Kidney tubule cell (primary cell): Measurements from ENCODE around the gene ZFHX3.
"Not testable (repeated sequence)": the region's sequence is repeated elsewhere in the genome, so short reads cannot be mapped to it uniquely, and the experiment has no call there.

ENCODE experiments used
- DNase-seq: peaks from one replicate; pipeline ENCODE4 v3.0.0-alpha.2; 2018; ENCODE audit warnings: low spot score

Gene ZFHX3, protein sequence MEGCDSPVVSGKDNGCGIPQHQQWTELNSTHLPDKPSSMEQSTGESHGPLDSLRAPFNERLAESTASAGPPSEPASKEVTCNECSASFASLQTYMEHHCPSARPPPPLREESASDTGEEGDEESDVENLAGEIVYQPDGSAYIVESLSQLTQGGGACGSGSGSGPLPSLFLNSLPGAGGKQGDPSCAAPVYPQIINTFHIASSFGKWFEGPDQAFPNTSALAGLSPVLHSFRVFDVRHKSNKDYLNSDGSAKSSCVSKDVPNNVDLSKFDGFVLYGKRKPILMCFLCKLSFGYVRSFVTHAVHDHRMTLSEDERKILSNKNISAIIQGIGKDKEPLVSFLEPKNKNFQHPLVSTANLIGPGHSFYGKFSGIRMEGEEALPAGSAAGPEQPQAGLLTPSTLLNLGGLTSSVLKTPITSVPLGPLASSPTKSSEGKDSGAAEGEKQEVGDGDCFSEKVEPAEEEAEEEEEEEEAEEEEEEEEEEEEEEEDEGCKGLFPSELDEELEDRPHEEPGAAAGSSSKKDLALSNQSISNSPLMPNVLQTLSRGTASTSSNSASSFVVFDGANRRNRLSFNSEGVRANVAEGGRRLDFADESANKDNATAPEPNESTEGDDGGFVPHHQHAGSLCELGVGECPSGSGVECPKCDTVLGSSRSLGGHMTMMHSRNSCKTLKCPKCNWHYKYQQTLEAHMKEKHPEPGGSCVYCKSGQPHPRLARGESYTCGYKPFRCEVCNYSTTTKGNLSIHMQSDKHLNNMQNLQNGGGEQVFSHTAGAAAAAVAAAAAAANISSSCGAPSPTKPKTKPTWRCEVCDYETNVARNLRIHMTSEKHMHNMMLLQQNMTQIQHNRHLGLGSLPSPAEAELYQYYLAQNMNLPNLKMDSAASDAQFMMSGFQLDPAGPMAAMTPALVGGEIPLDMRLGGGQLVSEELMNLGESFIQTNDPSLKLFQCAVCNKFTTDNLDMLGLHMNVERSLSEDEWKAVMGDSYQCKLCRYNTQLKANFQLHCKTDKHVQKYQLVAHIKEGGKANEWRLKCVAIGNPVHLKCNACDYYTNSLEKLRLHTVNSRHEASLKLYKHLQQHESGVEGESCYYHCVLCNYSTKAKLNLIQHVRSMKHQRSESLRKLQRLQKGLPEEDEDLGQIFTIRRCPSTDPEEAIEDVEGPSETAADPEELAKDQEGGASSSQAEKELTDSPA (N-terminal part only)

DNA sequence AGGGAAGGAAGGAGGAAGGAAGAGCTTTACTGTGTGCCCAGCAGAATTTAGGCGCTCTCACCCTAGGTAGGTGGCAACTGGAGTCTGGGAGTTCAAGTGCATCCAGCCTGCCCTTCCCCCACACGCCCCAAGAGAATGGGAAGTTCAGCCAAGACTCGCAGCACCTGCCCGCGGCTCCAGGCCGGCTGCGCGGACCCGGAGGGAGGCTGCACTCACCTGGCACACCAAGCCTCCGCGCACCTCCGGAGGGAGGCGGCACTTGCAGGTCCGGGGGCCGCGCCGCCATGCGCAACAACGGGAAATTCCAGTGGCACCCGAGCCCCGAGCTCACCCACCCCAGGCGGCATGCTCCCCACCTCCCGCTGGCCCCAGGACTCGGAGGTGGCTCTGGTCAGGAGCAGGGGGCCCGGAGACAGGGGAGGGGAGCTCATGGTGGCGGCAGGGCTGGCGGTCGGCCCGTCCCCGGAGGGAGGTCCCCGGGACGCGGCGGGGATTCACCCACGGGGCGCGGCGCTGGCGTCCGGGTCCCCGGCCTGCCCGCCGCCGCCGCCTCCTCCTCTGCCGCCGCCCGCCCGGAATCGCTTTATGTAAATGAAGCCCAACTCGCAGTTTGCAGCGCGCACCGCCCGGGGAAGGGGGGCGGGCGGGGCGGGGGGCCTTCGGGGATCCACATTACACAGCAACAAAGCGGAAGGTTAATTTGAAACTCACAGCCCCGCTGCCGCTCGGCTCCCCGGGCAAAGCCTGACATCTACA is at the start of gene ZFHX3:
Gene ZFHX3 (minus strand): TSS at position 593 of the 756 bp plus-strand sequence. CDS start 87,983 bp downstream, outside the sequence.
- peak; percentile 85 for DNase-seq

- no peak for DNase-seq
Measured at GRCh38 chr16:73096510-73096909, 48.6 kb upstream of the ZFHX3 start.

- no peak for DNase-seq
Measured at GRCh38 chr16:73095885-73096421, 48.0 kb upstream of the ZFHX3 start.

DNA sequence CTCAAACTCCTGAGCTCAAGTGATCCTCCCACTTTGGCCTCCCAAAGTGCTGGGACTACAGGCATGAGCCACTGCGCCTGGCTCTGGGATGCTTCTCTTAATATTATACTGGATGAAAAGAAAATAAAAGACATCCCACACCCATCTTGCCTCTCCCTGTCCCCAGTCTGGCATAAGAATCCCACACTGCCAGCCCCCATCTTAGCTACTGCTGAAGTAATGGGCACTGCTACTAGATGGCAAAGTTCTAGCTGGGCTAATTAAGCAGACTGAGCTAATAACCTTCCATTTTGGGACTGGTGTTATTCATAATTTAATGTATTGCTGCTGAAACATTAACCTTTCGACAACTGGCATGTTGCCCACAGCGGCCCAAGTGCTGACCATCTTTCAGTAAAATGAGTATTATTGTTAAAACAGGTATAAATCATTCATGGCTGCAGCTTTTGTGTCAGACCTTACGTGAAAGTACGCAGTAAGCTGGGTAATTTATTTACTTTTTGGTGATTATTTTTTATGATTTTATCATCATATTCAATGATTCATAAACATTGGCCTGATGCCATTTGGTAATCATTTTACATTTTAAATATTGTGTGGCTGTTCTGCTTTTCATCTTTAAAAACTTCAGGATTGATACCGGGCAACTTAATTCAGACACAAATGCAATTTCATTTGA is 47.4 kb upstream of the ZFHX3 start:
- no peak for DNase-seq

DNA sequence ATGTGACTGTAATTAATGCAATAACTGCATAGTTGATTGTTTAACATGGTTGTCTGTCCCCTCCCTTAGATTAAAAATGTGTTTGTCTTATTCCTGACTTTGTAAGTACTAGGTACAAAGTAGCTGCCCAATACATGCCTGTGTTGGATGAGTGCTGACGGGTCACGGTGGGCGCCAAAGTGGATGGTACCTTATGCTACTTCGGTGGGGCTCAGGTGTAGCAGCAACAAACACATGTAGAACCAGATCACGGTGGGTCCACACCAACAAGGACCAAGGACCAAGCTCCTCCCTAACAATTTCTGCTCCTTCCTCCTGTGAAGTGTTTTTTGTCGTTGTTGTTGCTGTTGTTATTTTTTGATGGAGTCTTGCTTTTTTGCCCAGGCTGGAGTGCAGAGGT is 46.4 kb upstream of the ZFHX3 start:
- DNase-seq: no peak

DNA sequence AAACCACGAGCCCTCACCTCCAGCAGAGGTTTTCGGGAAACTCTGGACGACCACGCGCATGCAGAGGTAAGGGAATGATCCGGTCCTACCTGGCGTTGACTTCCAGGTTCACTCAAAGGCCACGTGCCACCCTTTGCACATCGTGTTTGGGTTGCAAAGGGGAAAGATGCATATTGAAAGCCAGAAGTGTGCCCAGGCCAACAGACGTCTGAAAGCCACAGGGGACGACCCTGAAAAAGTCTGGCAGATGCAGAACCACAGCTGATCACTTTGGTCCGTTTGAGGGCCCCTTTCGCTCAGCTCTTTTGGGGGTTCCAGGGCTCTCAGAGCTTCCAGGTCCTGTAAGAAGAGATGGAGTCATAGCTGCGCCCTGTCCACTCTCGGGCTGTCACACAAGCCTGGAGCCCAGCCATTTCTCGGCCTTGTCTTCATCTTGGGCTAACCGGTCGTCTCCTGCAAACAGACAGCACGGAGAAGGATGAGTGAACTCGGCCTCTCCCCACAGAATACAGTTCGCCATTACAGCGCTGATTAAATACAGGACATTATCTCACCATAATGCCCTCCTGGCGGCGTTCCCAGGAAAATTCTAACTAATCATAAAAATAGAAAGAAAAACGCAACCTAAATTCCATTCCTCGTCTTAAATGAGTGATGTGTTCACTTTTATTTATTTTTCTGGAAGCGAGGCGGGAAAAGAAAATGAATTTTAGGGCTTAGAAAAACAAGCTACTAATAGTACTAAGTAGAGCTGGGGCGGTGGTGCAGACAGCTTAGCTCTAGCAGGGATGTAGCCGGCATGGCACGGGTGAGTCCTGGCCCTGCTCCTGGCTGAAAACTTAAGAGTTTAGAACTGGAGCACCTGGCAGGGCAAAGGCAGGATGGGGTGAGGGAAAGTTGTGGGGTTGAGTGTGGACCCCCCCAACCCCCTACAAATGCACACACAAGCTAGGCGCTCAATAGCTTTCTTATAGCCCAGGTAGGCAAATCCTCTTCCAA is 45.5 kb upstream of the ZFHX3 start:
- no peak for DNase-seq

DNA sequence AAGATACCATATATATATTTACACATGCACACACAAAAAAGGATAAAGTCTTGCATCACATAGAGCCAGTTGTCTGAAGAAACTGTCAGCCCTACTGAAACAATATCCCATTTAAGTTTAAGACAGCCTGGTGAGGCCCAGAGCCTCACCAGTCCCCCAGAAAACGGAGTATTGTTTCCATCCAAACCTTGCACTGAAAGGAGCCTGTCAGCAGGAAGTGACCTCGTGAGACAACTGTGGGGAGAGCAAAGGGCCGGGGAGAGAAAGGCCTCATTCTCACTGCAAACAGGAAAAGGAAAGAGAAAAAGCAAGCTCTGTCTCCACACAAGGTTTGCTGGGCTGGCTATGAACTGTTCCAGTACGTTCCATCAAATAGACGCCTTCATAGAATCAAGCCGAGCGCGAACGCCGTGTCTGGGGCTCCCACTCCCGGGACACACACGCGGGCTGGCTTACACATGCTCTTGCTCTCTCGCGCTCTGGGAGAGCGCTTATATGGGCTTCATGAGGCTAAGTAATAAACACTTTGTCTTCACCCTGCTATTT is 44.4 kb upstream of the ZFHX3 start:
- no peak for DNase-seq

DNA sequence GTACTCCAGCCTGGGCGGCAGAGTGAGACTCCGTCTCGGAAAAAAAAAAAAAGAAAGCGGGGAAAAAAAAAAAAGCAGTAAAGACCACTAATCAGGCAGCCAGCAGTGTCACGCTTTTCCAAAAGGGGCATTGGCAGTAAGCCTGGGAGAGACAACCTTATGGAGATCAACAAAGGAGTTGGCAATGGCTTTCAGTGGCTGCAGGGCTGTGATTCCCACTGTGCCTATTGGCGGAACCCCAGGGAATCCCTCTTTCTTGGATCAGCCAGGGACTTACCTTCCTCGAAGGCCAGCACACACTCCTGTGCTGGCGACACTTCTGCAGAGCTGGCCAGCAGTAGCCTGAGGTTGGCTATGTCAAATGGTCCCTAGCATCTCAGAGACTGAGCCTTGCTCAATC is 43.2 kb upstream of the ZFHX3 start:
- no peak for DNase-seq

DNA sequence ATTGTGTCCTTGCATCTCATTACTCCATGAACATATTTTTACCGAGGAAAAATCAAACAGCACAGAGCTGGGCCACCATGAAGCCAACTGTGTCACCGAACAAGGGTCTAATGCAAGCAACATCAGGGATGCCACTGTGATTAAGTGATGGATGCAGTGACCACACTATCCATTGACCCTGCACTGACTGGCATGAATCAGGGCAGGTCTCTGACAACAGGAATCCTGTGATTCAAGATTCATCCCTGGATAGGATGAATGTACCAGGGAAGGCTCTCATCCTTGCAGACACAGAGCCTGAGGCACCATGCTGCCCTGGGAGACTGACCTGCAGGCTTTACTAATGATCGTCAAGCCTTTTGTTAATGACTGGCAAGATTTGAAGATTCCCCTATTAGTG is 41.5 kb upstream of the ZFHX3 start:
- DNase-seq: peak; percentile 43

DNA sequence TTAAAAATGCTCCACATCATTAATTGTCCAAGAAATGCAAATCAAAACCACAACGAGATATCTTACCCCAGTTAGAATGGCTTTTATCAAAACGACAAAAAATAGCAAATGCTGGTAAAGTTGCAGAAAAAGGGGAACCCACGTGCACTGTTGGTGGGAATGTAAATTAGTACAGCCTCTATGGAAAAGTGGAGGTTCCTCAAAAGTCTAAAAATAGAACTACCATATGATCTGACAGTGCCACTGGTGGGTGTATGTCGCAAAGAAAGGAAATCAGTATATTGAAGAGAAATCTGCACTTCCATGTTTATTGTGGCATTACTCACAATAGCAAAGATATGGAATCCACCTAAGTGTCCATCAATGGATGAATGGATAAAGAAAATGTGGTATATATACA is 38.2 kb upstream of the ZFHX3 start:
- no peak for DNase-seq

- DNase-seq: peak; percentile 69
Measured at GRCh38 chr16:73083271-73083670, 35.3 kb upstream of the ZFHX3 start.

GRCh38 chr16:73082634-73083051 is 34.7 kb upstream of the ZFHX3 start:
- peak; percentile 94 for DNase-seq

DNA sequence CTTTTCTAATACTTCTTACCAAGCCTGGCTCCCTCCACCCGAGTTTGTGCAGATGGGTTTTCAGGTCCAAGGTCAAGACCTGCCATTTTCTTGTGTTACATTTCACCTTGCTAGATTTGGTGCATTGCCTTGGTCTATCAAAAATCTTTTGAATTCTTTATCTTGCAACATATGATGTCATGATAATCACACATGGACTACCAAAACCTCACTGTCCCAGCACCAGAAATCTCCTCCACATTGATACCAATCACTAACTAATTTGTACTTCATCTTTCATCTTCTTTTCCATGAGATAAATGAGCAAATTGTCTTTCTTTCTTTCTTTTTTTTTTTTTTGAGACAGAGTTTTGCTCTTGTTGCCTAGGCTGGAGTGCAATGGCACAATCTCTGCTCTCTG is 33.0 kb upstream of the ZFHX3 start:
- DNase-seq: no peak

DNA sequence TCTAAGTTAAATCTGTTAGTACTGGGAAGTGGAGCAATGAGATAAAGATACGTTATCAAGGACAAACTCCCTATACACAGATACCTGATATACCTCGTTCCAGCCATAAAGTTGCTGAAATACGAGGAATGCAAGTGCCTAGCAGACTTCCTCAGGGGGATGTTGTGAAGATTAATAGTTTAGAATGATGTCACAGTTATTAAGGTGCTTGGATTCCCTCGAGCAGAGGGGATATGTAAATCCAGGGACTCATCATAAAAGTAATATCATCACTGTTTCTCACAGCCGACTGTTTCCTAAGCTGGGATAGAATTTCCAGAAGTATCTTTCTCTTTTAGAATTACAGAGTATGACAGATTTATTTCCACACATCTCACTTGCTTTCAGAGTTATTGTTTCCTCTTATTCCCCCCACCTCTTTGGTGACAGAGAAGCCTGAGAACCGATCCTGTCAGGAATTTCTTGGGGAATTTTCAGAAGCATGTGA is 28.4 kb upstream of the ZFHX3 start:
- DNase-seq: no peak

GRCh38 chr16:73074382-73074781 is 26.5 kb upstream of the ZFHX3 start:
- no peak for DNase-seq

GRCh38 chr16:73072051-73072450 is 24.1 kb upstream of the ZFHX3 start:
- DNase-seq: not testable (repeated sequence)

DNA sequence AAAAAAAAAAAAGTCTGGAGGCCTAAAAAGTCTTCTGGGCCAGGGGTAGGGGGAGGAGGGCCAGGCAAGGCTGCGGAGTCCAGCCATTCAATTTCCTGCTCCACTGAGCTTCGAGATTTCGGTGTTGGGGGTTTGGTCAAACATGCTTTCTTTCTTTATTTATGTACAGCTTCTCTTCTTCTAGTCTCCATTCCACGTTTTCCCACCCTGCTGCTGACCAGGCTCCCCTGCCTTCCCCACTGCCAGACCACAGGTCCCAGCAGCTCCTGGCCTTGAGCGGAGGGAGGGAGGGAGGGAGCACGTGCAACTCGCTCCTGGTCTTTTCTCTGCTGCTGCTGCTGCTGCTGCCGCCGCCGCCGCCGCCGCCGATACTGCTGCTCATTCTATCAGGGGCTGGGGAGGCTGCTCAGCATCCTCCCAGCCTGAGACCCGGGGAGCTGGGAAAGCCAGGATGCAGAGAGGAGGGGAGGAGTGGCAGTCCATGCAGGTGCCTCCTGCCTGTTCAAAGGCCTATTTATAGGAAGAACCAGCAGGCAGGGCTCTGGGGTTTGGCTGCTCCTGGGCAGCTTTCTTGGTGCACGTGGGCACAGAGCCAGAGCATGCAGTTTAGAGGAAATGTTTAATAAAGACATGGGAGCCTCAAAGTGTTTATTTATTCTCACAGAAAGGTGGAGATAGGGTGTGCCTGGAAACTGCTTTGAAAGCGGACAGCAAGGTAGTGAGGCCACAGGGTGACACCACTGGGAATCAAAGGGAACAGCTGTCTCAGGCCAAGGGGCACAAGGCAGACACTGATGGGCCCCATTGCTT is 23.4 kb upstream of the ZFHX3 start:
- peak; percentile 65 for DNase-seq

GRCh38 chr16:73069581-73070262 is 21.8 kb upstream of the ZFHX3 start:
- DNase-seq: no peak
